GM23248 (cell line): ENCODE data around the gene TP53AIP1. TPM values are rescaled to one million over a fixed set of nuclear protein-coding genes. Genes with fewer than 3 reads are reported as not detected.

ENCODE experiments used
- DNase-seq: peaks from one replicate; pipeline ENCODE4 v3.0.0-alpha.2; 2015
- H2AFZ ChIP-seq: fragments of 200-600 bp; sonication (generic); 2 replicates; pipeline ENCODE4 v1.6.1; 2016; ENCODE audit warnings: antibody characterized with exemption
- H3F3A ChIP-seq: fragments of 200-600 bp; sonication (generic); 2 replicates; pipeline ENCODE4 v1.6.1; 2016; ENCODE audit warnings: mild to moderate bottlenecking, antibody characterized with exemption, mixed run types; ENCODE audit not compliant: insufficient read depth
- H3K27ac ChIP-seq: fragments of 200-600 bp; sonication (generic); 2 replicates; pipeline ENCODE4 v1.5.1; 2016; ENCODE audit warnings: mild to moderate bottlenecking
- H3K27me3 ChIP-seq: fragments of 200-600 bp; sonication (generic); replicated peaks from 2 replicates; pipeline ENCODE4 v1.6.1; 2016; ENCODE audit warnings: mild to moderate bottlenecking; ENCODE audit not compliant: insufficient read depth
- H3K36me3 ChIP-seq: fragments of 200-600 bp; sonication (generic); 2 replicates; pipeline ENCODE4 v1.6.1; 2016; ENCODE audit warnings: low read depth, mild to moderate bottlenecking
- H3K4me1 ChIP-seq: fragments of 200-600 bp; sonication (generic); 2 replicates; pipeline ENCODE4 v1.6.1; 2016; ENCODE audit warnings: mild to moderate bottlenecking; ENCODE audit not compliant: insufficient read depth
- H3K4me2 ChIP-seq: fragments of 200-600 bp; sonication (generic); one replicate; pipeline ENCODE4 v1.6.1; 2016; ENCODE audit warnings: mild to moderate bottlenecking; ENCODE audit not compliant: unreplicated experiment
- H3K4me3 ChIP-seq: fragments of 200-600 bp; sonication (generic); 2 replicates; pipeline ENCODE4 v1.5.1; 2016; ENCODE audit warnings: mild to moderate bottlenecking
- H3K79me2 ChIP-seq: fragments of 200-600 bp; sonication (generic); 2 replicates; pipeline ENCODE4 v1.6.1; 2016; ENCODE audit warnings: mild to moderate bottlenecking; ENCODE audit not compliant: insufficient read depth
- H3K9ac ChIP-seq: fragments of 200-600 bp; sonication (generic); 2 replicates; pipeline ENCODE4 v1.6.1; 2016; ENCODE audit warnings: mild to moderate bottlenecking
- H3K9me2 ChIP-seq: fragments of 200-600 bp; sonication (generic); 2 replicates; pipeline ENCODE4 v1.6.1; 2016; ENCODE audit warnings: mixed run types, mild to moderate bottlenecking, moderate library complexity; ENCODE audit not compliant: insufficient read depth
- H3K9me3 ChIP-seq: fragments of 200-600 bp; sonication (generic); one replicate; pipeline ENCODE4 v1.6.1; 2017; ENCODE audit warnings: low read depth
- H4K20me1 ChIP-seq: fragments of 200-600 bp; sonication (generic); 2 replicates; pipeline ENCODE4 v1.6.0; 2016; ENCODE audit not compliant: insufficient read depth
- EZH2 ChIP-seq: fragments of 200-600 bp; sonication (generic); IDR thresholded peaks from 2 replicates; pipeline ENCODE4 v1.6.1; 2018; ENCODE audit warnings: antibody characterized with exemption, mild to moderate bottlenecking; ENCODE audit not compliant: insufficient read depth, poor library complexity, severe bottlenecking
- EZH2phosphoT487 ChIP-seq: fragments of 200-600 bp; sonication (generic); IDR thresholded peaks from 2 replicates; pipeline ENCODE4 v1.6.1; 2018; ENCODE audit warnings: antibody characterized with exemption, moderate library complexity, mild to moderate bottlenecking, low read depth; ENCODE audit not compliant: insufficient read depth
- WGBS, 2 experiments: methylation state at CpG; one replicate each; pipeline ENCODE4 v1.1.6; 2015 to 2017; ENCODE audit warnings: low lambda C conversion rate in 2 of 2, low coverage in 1 of 2; ENCODE audit errors: missing lambda C conversion rate in 2 of 2; 5-methylcytosine and 5-hydroxymethylcytosine counted together
- in situ Hi-C: fragments of 300-500 bp; cut with MboI; formaldehyde crosslinking; loops from 2 replicates; pipeline ENCODE4 v1.15.0; 2020
- polyA plus RNA-seq: library from polyadenylated mRNA; unstranded; fragments of >200 nt; fragmentation: Nextera tagmentation; extraction: Ambion mirVana; gene quantifications from 2 replicates; pipeline ENCODE4 v1.2.1, GENCODE V29; 2016
- total RNA-seq: library from RNA; depleted of rRNA; stranded (reverse); fragments of >200 nt; shearing (Covaris generic); gene quantifications from 2 replicates; pipeline ENCODE4 v1.2.3, GENCODE V29; 2014

The TP53AIP1 gene
- total and polyA plus RNA-seq, 2 experiments from 2014 or later = not detected

GRCh38 chr11:128953151-128953550 lies 10.5 kb upstream of the TP53AIP1 start:
- TF ChIP-seq EZH2 = no peak
- no peak for TF ChIP-seq EZH2phosphoT487
- H2AFZ ChIP-seq = no peak overlapping the region
- no peak overlapping the region for H3K4me3 ChIP-seq
- H3K79me2 ChIP-seq = no peaks in the 10 kb centered on the region
- no peaks in the 10 kb centered on the region; the same call in 1 of the 2 replicates for H3K27me3 ChIP-seq
- H3K36me3 ChIP-seq = no peaks in the 10 kb centered on the region
- no peak for DNase-seq
- no peaks in the 10 kb centered on the region for H3K9me3 ChIP-seq
- in situ Hi-C loops = loop anchor here (5.0 to 25.0 kb wide), 2 partner anchors 71 to 791 kb away; no protein-coding TSS in a partner anchor
- H3K4me2 ChIP-seq = no peak overlapping the region
- H3K27ac ChIP-seq = no peak overlapping the region
- no peak overlapping the region for H3K9ac ChIP-seq
- WGBS, 2 experiments = 80 to 87% methylated on average over 15 to 16 of the region's 16 CpGs
- peaks cover 6% of the 10 kb centered on the region; the same call in 1 of the 2 replicates for H3K4me1 ChIP-seq
- H3K9me2 ChIP-seq = no peaks in the 10 kb centered on the region
- H3F3A ChIP-seq = peaks cover 5% of the 10 kb centered on the region; the same call in 1 of the 2 replicates
- H4K20me1 ChIP-seq = no peaks in the 10 kb centered on the region

- peak; percentile 15 for DNase-seq
- peaks cover 5% of the 10 kb centered on the region; the same call in 1 of the 2 replicates for H3F3A ChIP-seq
- no peaks in the 10 kb centered on the region for H3K9me3 ChIP-seq
- no peak overlapping the region for H3K27ac ChIP-seq
- H3K4me1 ChIP-seq = no peaks in the 10 kb centered on the region
- H2AFZ ChIP-seq = no peak overlapping the region
- 53 to 60% methylated on average over 13 of the region's 13 CpGs for WGBS, 2 experiments
- no peaks in the 10 kb centered on the region; the same call in 1 of the 2 replicates for H3K27me3 ChIP-seq
- no peaks in the 10 kb centered on the region for H4K20me1 ChIP-seq
- no peak overlapping the region for H3K4me2 ChIP-seq
- TF ChIP-seq EZH2phosphoT487 (no peak), EZH2 (no peak)
- H3K36me3 ChIP-seq = no peaks in the 10 kb centered on the region
- in situ Hi-C loops = loop anchor here (5.0 to 25.0 kb wide), 2 partner anchors 68 to 788 kb away; no protein-coding TSS in a partner anchor
- H3K9ac ChIP-seq = no peak overlapping the region
- H3K79me2 ChIP-seq = no peaks in the 10 kb centered on the region
- H3K9me2 ChIP-seq = no peaks in the 10 kb centered on the region
- no peak overlapping the region for H3K4me3 ChIP-seq
Measured at GRCh38 chr11:128949791-128950454, 7.3 kb upstream of the TP53AIP1 start.

GRCh38 chr11:128948583-128948982 lies 5.9 kb upstream of the TP53AIP1 start:
- no peak for TF ChIP-seq EZH2
- no peak for TF ChIP-seq EZH2phosphoT487
- no peak for DNase-seq
- in situ Hi-C loops = no loop called here
- 69 to 71% methylated on average over 3 of the region's 3 CpGs for WGBS, 2 experiments
- H3K4me1 ChIP-seq = no peaks in the 10 kb centered on the region
- no peaks in the 10 kb centered on the region for H4K20me1 ChIP-seq
- no peaks in the 10 kb centered on the region for H3K27me3 ChIP-seq
- no peaks in the 10 kb centered on the region for H3K9me2 ChIP-seq
- no peaks in the 10 kb centered on the region for H3K9me3 ChIP-seq
- H3K9ac ChIP-seq = no peak overlapping the region
- H3K36me3 ChIP-seq = no peaks in the 10 kb centered on the region
- H3K4me3 ChIP-seq = no peak overlapping the region
- peaks cover 5% of the 10 kb centered on the region; the same call in 1 of the 2 replicates for H3F3A ChIP-seq
- H3K27ac ChIP-seq = no peak overlapping the region
- no peak overlapping the region for H3K4me2 ChIP-seq
- H3K79me2 ChIP-seq = no peaks in the 10 kb centered on the region
- H2AFZ ChIP-seq = no peak overlapping the region

GRCh38 chr11:128947773-128948172 lies 5.1 kb upstream of the TP53AIP1 start:
- in situ Hi-C loops = no loop called here
- Histone ChIP-seq H3K36me3 (no peaks in the 10 kb centered on the region), H3K27ac (no peak overlapping the region), H3K4me2 (no peak overlapping the region), H4K20me1 (no peaks in the 10 kb centered on the region), H2AFZ (no peak overlapping the region), H3K9ac (no peak overlapping the region), H3K79me2 (no peaks in the 10 kb centered on the region), H3K9me2 (no peaks in the 10 kb centered on the region), H3F3A (peaks cover 5% of the 10 kb centered on the region; the same call in 1 of the 2 replicates), H3K9me3 (no peaks in the 10 kb centered on the region), H3K27me3 (peaks cover 7% of the 10 kb centered on the region; the same call in 1 of the 2 replicates), H3K4me1 (no peaks in the 10 kb centered on the region), H3K4me3 (no peak overlapping the region)
- peak; percentile 29 for DNase-seq
- WGBS, 2 experiments = 63 to 68% methylated on average over 2 of the region's 2 CpGs
- TF ChIP-seq EZH2 (no peak), EZH2phosphoT487 (no peak)
